ENCODE measurements around the gene BBS9. TPM values are rescaled to one million over a fixed set of nuclear protein-coding genes. Genes with fewer than 3 reads are reported as not detected.
A peak's percentile ranks its signal among the peaks of the same experiment; 100 is the strongest.
"Not testable (repeated sequence)": the region's sequence is repeated elsewhere in the genome, so short reads cannot be mapped to it uniquely, and the experiment has no call there.

Gene BBS9
- 4.8 TPM for polyA plus RNA-seq (2012; ENCODE audit: missing spikeins)

DNA sequence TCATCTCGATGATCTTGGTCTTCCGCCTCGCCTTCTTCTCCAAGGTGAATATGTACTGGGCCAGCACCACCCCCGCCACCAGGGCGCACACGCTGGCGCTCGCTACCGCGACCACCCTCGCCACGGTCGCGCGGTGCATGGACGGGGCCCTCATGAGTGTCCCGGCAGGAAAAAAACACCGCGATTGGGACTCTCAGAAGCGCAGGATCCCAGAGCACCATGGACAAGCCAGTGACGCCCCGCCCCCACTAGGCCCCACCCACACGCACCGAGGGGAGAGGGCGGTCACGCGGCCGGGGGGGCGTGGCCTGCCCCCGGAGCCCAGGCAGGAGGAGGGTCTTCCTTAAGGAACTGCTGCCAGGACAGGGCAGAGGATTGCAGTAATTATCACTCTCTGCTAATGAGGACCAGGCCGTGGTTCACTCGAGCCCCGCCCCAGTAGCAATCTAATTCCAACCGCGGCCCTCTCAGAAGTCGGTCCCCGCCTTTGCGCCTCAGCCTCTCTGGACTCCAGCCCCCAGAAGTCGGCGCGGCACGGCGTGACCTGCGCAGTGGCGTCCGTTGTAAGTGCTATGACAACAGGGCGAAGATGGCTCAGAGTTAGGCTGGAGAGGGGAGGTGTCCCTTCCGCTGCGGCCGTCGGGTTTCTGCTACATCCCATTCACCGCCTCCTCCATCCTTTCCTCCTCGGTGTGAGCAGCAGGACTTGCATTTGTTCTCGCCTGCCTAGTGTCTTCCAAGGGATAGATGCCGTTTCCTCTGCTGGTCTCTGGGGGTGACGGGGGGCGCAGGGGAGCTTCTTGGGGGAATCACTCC, at the start of gene BBS9:
Gene BBS9, plus strand, starts transcription at position 575 of the 816 bp plus-strand sequence. CDS start 16,689 bp downstream, outside the sequence.
- FAIRE-seq = peak; percentile 98

DNA sequence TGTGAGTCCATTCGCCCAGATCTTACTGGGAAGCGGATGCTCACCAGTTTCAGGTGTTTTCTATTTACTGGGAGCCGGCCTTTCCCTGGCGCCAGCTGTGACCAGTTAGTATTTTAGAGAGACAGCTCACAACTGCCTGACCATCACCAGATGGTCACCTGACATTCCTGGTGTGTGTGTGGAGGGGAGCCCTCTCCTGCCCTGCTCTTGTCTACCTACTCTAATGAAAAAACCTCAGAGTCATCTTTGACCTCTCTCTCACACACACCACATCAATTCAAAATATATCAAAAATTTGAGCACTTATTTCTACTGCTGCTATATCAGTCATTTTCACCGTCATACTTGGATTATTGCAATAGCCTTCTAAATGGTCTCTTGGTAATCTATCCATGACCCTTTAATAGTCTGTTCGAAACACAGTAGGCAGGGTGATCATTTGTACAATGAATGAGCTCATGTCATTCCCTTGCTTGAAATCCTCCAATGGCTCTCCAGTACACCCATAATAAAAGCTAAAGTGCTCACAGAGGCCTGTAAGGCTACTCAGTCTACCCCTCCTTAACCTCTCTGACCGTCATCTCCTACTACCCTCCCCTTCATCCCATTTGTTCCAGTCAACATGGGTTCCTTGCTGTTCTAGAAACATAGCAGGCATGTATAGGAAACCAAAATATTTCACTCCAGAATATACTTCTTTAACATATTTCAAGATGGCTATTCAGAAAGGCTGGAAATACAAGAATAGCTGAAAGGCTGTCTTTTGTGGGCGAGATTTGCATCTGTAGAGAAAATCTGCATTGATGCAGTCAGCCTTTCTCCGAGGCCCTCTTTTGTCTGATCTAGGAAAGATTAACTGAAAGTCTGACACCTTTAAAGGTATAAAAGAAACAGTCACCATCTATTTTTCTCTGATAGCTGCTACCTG, 49.3 kb upstream of the BBS9 start:
- TF ChIP-seq POLR2A (IDR thresholded peaks at IDR 0.05; ENCODE audit: low read depth, low read length) (no peak), POLR2AphosphoS5 (IDR thresholded peaks at IDR 0.05; ENCODE audit: low read depth, low read length) (no peak), TAF1 (IDR thresholded peaks at IDR 0.05; ENCODE audit: borderline replicate concordance, low read depth, low read length) (no peak)
- DNase-seq (ENCODE audit: insufficient read length) (no peak), FAIRE-seq (no peak)

More for the DNA sequence above, at the start of gene BBS9:
- peak; percentile 71 for DNase-seq (ENCODE audit: insufficient read length)
- no peak for TF ChIP-seq TAF1 (IDR thresholded peaks at IDR 0.05; ENCODE audit: borderline replicate concordance, low read depth, low read length)
- TF ChIP-seq POLR2A (IDR thresholded peaks at IDR 0.05; ENCODE audit: low read depth, low read length) = peak; percentile 23; the same call in 1 of the 2 replicates

DNA sequence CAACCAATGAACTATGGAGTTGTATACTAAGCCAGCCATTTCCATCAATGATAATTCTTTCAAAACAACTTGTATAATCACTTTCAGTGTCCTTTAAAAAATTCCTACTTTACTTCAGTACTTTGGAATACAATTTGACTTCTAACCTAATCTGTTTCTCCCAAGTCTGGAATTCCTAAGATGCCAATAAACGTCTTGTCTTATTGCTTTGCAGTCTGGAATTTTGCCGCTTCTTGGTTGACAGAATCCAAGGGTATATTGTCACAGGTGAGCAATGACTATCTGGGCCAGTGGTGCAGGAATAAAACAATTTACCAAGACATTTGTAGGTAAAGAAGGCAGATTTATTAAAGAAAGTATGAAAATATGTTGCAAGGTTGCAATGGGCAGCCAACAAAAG, 42.0 kb upstream of the BBS9 start:
- TF ChIP-seq POLR2A (IDR thresholded peaks at IDR 0.05; ENCODE audit: low read depth, low read length) (no peak), POLR2AphosphoS5 (IDR thresholded peaks at IDR 0.05; ENCODE audit: low read depth, low read length) (no peak), TAF1 (IDR thresholded peaks at IDR 0.05; ENCODE audit: borderline replicate concordance, low read depth, low read length) (no peak)
- DNase-seq (ENCODE audit: insufficient read length) (no peak), FAIRE-seq (no peak)

DNA sequence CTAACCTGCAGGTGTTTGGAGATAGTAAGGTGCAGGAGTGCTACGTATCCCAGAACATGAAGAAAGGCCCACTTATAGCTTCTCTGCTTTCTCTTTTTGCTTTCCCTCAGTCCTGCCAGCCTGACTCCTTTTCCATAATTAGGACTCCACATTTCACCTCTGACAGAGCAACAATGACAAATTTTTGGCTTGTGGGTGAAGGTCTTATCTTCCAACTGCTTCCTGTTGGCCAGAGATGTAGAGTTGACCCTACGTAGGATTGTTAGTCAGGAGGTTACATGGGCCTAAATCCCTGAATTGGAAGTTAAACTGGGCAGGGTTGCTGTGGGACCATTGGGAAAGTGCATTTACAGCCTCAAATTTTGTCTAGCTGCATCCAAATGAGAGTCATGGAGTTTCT, 41.5 kb upstream of the BBS9 start:
- TF ChIP-seq POLR2AphosphoS5 (IDR thresholded peaks at IDR 0.05; ENCODE audit: low read depth, low read length) (no peak), TAF1 (IDR thresholded peaks at IDR 0.05; ENCODE audit: borderline replicate concordance, low read depth, low read length) (no peak), POLR2A (IDR thresholded peaks at IDR 0.05; ENCODE audit: low read depth, low read length) (no peak)
- FAIRE-seq = no peak
- DNase-seq (ENCODE audit: insufficient read length) = no peak

DNA sequence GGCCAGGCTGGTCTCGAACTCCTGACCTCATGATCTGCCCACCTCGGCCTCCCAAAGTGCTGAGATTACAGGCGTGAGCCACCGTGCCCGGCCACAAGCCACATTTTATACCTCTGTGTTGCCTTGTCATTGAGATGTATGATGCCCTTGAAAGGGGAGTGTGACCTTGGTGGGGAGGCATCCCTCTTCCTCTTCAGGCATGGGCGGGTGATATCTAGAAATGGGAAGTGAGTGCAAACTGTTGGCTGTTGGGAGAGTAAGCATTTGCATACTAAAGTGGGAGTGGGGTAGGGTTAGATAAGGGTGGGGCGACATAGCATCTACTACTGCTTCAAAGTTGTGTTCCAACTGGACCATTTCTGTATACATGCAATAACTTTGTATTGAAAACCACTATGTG, 40.2 kb upstream of the BBS9 start:
- no peak for DNase-seq (ENCODE audit: insufficient read length)
- TF ChIP-seq TAF1 (IDR thresholded peaks at IDR 0.05; ENCODE audit: borderline replicate concordance, low read depth, low read length) = no peak
- TF ChIP-seq POLR2AphosphoS5 (IDR thresholded peaks at IDR 0.05; ENCODE audit: low read depth, low read length) = no peak
- TF ChIP-seq POLR2A (IDR thresholded peaks at IDR 0.05; ENCODE audit: low read depth, low read length) = no peak
- no peak for FAIRE-seq

DNA sequence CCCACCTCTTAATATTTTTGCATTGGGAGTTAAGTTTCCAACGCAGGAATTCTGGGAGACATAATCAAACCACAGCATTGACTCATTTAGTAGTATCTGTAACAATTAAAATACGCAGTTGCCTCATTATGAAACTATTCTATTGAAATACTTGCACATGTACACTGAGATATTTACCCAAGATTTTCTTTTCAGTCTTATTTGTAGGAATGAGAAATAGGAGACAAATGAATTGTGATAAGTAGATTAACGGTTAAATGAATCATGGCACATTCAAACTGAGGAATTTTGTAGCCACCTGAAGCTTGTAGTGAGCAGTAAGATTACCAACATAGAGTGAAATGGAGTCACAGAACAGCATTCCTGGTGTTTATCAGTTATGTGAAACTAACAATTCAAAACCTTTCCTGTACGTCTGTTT, 38.2 kb upstream of the BBS9 start:
- FAIRE-seq = no peak
- no peak for DNase-seq (ENCODE audit: insufficient read length)
- no peak for TF ChIP-seq TAF1 (IDR thresholded peaks at IDR 0.05; ENCODE audit: borderline replicate concordance, low read depth, low read length)
- no peak for TF ChIP-seq POLR2A (IDR thresholded peaks at IDR 0.05; ENCODE audit: low read depth, low read length)
- TF ChIP-seq POLR2AphosphoS5 (IDR thresholded peaks at IDR 0.05; ENCODE audit: low read depth, low read length) = no peak

DNA sequence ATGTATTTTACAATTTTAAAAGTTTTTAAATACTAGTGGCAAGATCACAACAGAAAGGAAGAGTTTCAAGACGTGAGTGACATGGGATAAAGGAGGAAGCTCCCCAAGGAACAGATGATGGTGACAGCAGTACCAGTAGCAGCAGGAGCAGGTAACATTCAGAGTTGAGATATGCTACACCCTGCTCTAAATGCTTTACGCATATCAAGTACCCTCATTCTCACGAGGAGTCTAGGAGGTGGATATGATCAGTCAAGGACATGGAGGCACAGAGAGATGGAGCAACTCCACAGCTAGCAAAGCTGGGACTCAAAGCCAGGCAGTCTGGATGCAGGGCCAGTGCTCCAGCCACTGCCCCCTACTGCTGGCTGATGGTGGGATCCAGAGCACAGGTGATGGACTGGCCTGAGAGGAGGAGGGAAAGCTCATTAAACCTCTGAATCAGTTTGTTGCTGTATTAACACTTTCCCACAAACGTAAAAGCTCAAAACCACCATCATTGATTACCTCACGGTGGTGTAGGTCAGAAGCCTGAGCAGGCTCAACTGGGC, 37.6 kb upstream of the BBS9 start:
- no peak for FAIRE-seq
- TF ChIP-seq POLR2AphosphoS5 (IDR thresholded peaks at IDR 0.05; ENCODE audit: low read depth, low read length) = no peak
- TF ChIP-seq TAF1 (IDR thresholded peaks at IDR 0.05; ENCODE audit: borderline replicate concordance, low read depth, low read length) = no peak
- no peak for TF ChIP-seq POLR2A (IDR thresholded peaks at IDR 0.05; ENCODE audit: low read depth, low read length)
- no peak for DNase-seq (ENCODE audit: insufficient read length)

DNA sequence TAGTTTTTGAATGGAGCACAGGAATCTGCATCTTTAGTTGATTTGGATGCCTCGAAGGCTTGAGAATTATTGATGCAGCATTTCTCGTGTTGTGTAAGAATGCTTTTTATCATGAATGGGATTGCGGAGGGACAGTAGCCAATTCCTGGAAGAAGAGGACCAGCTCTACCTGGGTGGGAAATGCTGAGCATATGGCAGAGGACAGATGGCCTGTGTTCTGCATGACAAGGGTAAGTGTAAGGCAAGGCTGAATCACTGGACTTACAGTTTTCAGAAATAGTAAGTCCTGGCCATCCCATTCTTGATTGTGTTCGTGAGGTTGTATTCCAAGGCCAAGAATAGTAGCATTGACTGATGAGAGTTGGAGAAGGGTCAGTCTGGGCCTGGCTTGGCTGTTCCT, 36.1 kb upstream of the BBS9 start:
- TF ChIP-seq POLR2AphosphoS5 (IDR thresholded peaks at IDR 0.05; ENCODE audit: low read depth, low read length) (no peak), TAF1 (IDR thresholded peaks at IDR 0.05; ENCODE audit: borderline replicate concordance, low read depth, low read length) (no peak), POLR2A (IDR thresholded peaks at IDR 0.05; ENCODE audit: low read depth, low read length) (no peak)
- DNase-seq (ENCODE audit: insufficient read length) (no peak), FAIRE-seq (no peak)

DNA sequence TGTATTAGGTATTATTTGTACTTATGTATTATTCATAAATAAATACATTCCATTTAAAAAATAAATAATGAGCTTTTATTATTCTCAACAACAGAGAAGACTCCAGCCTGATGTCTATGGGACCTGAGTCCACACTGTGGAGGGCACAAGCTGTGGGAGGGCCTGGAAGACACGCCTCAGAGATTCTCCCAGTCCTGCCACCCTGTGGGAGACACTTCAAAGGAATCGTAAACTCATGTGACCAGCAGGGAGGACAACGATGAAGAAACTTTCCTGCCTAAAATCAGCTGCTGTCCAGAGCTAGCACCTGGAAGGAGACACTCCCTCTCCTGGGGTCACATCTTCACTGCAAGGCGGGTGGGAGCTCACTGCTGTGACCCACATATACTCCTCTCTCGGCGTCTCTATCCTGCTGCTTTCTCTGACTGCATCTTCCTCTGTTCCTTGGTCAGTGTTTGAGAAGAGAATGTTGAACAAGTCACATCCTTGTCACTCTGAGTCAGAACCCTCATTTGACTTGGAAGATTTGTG, 34.6 kb upstream of the BBS9 start:
- FAIRE-seq; DNase-seq (ENCODE audit: insufficient read length): not testable (repeated sequence)

DNA sequence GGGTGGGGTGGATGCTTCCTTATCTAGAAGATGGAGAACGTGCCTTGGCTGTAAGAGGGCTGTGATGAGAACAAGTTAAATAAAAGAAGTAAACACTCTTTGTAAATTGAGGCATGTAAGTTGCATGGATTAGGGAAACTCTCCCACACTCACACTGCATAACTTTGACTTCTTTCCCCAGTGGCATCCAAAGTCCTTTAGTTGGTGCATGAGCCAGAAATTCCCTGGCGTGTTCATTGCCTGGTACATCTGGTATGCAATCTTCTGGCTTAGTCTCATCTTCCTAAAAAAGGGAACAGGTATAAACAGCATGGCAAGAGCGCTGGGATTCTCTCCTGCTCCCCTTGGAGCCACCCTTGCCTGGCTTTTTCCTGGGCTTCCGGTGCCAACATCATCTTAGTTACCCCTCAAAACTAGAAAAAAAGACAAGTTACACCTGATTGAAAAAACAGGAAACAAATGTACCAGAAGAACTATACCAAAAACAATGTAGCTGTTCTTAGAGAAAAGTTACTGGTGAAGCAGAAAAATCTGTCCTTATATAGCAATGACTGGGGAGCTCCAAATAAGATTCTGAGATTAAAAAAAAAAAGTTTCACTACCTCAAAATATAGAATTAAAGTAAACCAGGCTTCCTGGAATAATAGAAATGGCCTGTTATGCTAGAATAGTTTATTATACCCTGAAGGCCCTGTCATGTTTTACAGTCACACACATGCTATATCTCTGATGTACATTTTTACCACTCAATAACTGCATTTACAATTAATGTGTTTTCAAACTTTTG, 30.0 kb upstream of the BBS9 start:
- FAIRE-seq (no peak), DNase-seq (ENCODE audit: insufficient read length) (no peak)
- TF ChIP-seq TAF1 (IDR thresholded peaks at IDR 0.05; ENCODE audit: borderline replicate concordance, low read depth, low read length) (no peak), POLR2A (IDR thresholded peaks at IDR 0.05; ENCODE audit: low read depth, low read length) (no peak), POLR2AphosphoS5 (IDR thresholded peaks at IDR 0.05; ENCODE audit: low read depth, low read length) (no peak)

Measured in GM12892 (cell line).